Activated naive CD4-positive, alpha-beta T cell treated with anti-CD3 and anti-CD28 coated beads for 36 hours (primary cell): ENCODE results near the gene TMEM229B. TPM values are rescaled to one million over a fixed set of nuclear protein-coding genes. Genes with fewer than 3 reads are reported as not detected.

ENCODE experiments used
- CTCF ChIA-PET: fragments of 350-600 bp; sonication (Branson Sonifier 250); formaldehyde crosslinking; loops from one replicate; lab custom pipeline; 2021; ENCODE audit warnings: antibody characterized with exemption; lab: Charles Lee
- DNase-seq: peaks from one replicate; pipeline ENCODE4 v3.0.0-alpha.2; 2020
- H3K27ac Mint-ChIP-seq: one replicate; pipeline ENCODE4 v1.8.0; 2021; ENCODE audit warnings: mild to moderate bottlenecking, mixed read lengths
- H3K27me3 Mint-ChIP-seq: one replicate; pipeline ENCODE4 v1.8.0; 2021; ENCODE audit warnings: low read depth, mixed read lengths
- H3K36me3 Mint-ChIP-seq: one replicate; pipeline ENCODE4 v1.8.0; 2021; ENCODE audit warnings: low read depth, mixed read lengths
- H3K4me1 Mint-ChIP-seq: one replicate; pipeline ENCODE4 v1.8.0; 2021; ENCODE audit warnings: low read depth, mixed read lengths
- H3K4me3 Mint-ChIP-seq: one replicate; pipeline ENCODE4 v1.8.0; 2021; ENCODE audit warnings: mild to moderate bottlenecking, moderate library complexity, mixed read lengths
- H3K9me3 Mint-ChIP-seq: one replicate; pipeline ENCODE4 v1.8.0; 2021; ENCODE audit warnings: mixed read lengths
- intact Hi-C: fragments of 100-400 bp; cut with micrococcal nuclease; formaldehyde crosslinking; loops from one replicate; pipeline ENCODE4 v1.15.1; 2023
- microRNA-seq: library from miRNA; unstranded; fragments of <30 nt; microRNA quantifications from one replicate; pipeline ENCODE4 v1.2.0, GENCODE V29; 2022; ENCODE audit warnings: borderline microRNAs expressed, borderline replicate concordance
- total RNA-seq, 2 experiments: library from RNA; stranded (reverse); gene quantifications; one replicate each; pipeline ENCODE4 v1.2.3, GENCODE V29; 2021

Gene TMEM229B
- total RNA-seq, 2 experiments from 2014 or later: 0.49 to 0.64 TPM

- H3K27ac Mint-ChIP-seq: no peak overlapping the region
- H3K27me3 Mint-ChIP-seq: peaks cover 11% of the 10 kb centered on the region
- intact Hi-C loops: loop anchor here (1.0 kb wide), 4 partner anchors 99 to 277 kb away; no protein-coding TSS in a partner anchor
- CTCF ChIA-PET: interaction anchor here (0.6 to 11.9 kb wide), 47 partner anchors 8 to 344 kb away, joined by 3 to 191 read pairs (median 5); partner anchors contain the start of genes PIGH and PLEKHH1
- H3K9me3 Mint-ChIP-seq: no peaks in the 10 kb centered on the region
- no peaks in the 10 kb centered on the region for H3K36me3 Mint-ChIP-seq
- H3K4me1 Mint-ChIP-seq: no peaks in the 10 kb centered on the region
- peak; percentile 84 for DNase-seq
- H3K4me3 Mint-ChIP-seq: no peak overlapping the region
These were observed 61.4 kb downstream of the TMEM229B start for GRCh38 chr14:67426983-67427606.

DNA sequence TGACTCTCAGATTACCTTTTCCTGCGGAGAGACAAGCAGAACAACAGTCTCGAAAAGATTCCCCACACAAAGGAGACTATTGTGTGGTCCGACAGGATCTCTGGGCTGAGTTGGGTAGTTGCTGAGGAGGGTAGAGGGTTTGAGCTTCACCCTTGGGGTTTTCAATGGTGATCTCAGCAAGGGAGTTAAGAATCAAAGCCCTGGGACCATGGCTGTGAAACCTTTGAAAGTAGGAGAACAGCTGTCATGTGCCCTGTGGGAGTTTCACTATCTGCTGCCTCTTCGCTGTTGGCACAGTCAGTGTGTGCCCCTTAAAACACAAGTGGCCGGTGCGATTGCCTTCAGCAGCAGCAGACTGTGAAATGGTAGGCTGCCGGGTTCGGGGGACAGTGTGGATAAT is 62.4 kb downstream of the TMEM229B start:
- no peak overlapping the region for H3K4me3 Mint-ChIP-seq
- no peak for DNase-seq
- H3K27ac Mint-ChIP-seq: no peak overlapping the region
- peaks cover 11% of the 10 kb centered on the region for H3K27me3 Mint-ChIP-seq
- H3K9me3 Mint-ChIP-seq: no peaks in the 10 kb centered on the region
- no peaks in the 10 kb centered on the region for H3K36me3 Mint-ChIP-seq
- intact Hi-C loops: no loop called here
- CTCF ChIA-PET: interaction anchor here (0.7 to 11.9 kb wide), 22 partner anchors 8 to 278 kb away, joined by 3 to 191 read pairs (median 6); no protein-coding TSS in a partner anchor
- no peaks in the 10 kb centered on the region for H3K4me1 Mint-ChIP-seq

- H3K9me3 Mint-ChIP-seq: no peaks in the 10 kb centered on the region
- H3K4me3 Mint-ChIP-seq: no peak overlapping the region
- H3K4me1 Mint-ChIP-seq: no peaks in the 10 kb centered on the region
- intact Hi-C loops: no loop called here
- no peak for DNase-seq
- CTCF ChIA-PET: interaction anchor here (0.7 to 11.9 kb wide), 12 partner anchors 12 to 243 kb away, joined by 3 to 191 read pairs (median 4); no protein-coding TSS in a partner anchor
- no peak overlapping the region for H3K27ac Mint-ChIP-seq
- H3K36me3 Mint-ChIP-seq: no peaks in the 10 kb centered on the region
- peaks cover 11% of the 10 kb centered on the region for H3K27me3 Mint-ChIP-seq
These were observed 62.9 kb downstream of the TMEM229B start for GRCh38 chr14:67425608-67426007.

DNA sequence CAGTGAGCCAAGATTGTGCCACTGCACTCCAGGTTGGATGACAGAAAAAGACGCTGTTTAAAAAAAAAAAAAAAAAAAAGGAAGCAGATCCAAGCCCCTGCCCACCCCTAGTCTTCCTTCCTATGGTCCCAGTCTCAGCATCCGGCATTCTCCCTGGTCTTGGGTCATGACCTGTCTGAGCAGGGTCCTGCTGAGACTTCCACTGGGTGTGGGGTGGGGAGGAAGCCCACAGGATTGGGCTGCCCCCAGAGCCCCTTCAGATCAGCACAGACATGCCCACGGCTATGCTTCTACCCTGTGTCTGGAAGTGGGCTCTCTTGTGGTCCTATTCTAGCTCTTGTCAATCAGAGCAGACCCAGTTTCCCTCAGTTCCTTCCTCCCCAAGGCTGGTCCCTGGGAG is 64.0 kb downstream of the TMEM229B start:
- Mint-ChIP-seq H3K36me3 (no peaks in the 10 kb centered on the region), H3K27ac (no peak overlapping the region), H3K9me3 (no peaks in the 10 kb centered on the region), H3K4me3 (no peak overlapping the region), H3K4me1 (no peaks in the 10 kb centered on the region), H3K27me3 (peaks cover 11% of the 10 kb centered on the region)
- DNase-seq: no peak
- intact Hi-C loops: no loop called here
- CTCF ChIA-PET: interaction anchor here (0.7 to 11.9 kb wide), 8 partner anchors 9 to 279 kb away, joined by 3 to 191 read pairs (median 4); no protein-coding TSS in a partner anchor

DNA sequence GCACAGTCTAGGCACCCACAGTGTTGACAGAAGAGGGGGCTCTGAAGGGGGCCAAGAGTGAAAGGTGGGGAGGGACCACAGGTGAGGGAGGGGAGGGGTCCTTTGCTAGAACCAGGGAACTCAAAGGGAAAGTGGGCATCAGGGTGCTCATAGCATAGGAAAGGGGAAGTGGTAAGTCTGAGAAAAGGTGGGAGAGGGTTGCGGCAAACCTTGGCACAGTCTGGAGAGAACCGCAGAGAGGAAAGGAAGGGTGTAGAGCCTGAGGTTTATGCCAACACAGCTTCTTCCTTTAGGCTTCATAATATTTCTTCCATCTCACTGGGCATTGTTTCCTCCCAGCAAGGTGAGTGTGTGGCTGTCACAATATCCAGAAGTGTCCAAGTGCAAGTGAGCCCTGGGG is 65.1 kb downstream of the TMEM229B start:
- Mint-ChIP-seq H3K27me3 (peaks cover 11% of the 10 kb centered on the region), H3K27ac (no peak overlapping the region), H3K4me1 (no peaks in the 10 kb centered on the region), H3K4me3 (no peak overlapping the region), H3K36me3 (no peaks in the 10 kb centered on the region), H3K9me3 (no peaks in the 10 kb centered on the region)
- intact Hi-C loops: no loop called here
- no peak for DNase-seq
- CTCF ChIA-PET: interaction anchor here (11.9 kb wide), 1 partner anchor 148 kb away, joined by 191 read pairs; no protein-coding TSS in a partner anchor

- no peak overlapping the region for H3K4me3 Mint-ChIP-seq
- intact Hi-C loops: no loop called here
- CTCF ChIA-PET: interaction anchor here (0.9 to 2.6 kb wide), 5 partner anchors 10 to 150 kb away, joined by 3 to 15 read pairs (median 3); no protein-coding TSS in a partner anchor
- H3K9me3 Mint-ChIP-seq: no peaks in the 10 kb centered on the region
- DNase-seq: no peak
- no peaks in the 10 kb centered on the region for H3K4me1 Mint-ChIP-seq
- H3K27ac Mint-ChIP-seq: no peak overlapping the region
- H3K27me3 Mint-ChIP-seq: peaks cover 9% of the 10 kb centered on the region
- H3K36me3 Mint-ChIP-seq: no peaks in the 10 kb centered on the region
These were observed 66.9 kb downstream of the TMEM229B start for GRCh38 chr14:67421356-67422224.

Small RNA genes lying within 50 kb of the gene (microRNA-seq; reads per million reads assigned to microRNA genes)
- not detected for gene MIR5694

Other genes with a start within 250 kb of the TMEM229B start
- gene PALS1, start 247.3 kb downstream of the TMEM229B start, total RNA-seq: 1 to 10 TPM; 6.6 to 7.6 TPM
- 10 to 100 TPM; 16.5 to 19.9 TPM for gene ATP6V1D, start 128.9 kb downstream of the TMEM229B start, total RNA-seq
- gene EIF2S1, start 128.4 kb downstream of the TMEM229B start, total RNA-seq: 100 to 1,000 TPM; 186 to 196 TPM
- 1 to 10 TPM; 2.2 to 3.2 TPM for gene PLEK2, start 76.6 kb downstream of the TMEM229B start, total RNA-seq
- 1 to 10 TPM; 2.2 to 2.5 TPM for gene PLEKHH1, start 44.6 kb upstream of the TMEM229B start, total RNA-seq
- 10 to 100 TPM; 11.9 to 12.4 TPM for gene PIGH, start 111.5 kb upstream of the TMEM229B start, total RNA-seq
- 10 to 100 TPM; 20.3 to 20.8 TPM for gene ARG2, start 131.2 kb upstream of the TMEM229B start, total RNA-seq
- gene VTI1B, start 185.9 kb upstream of the TMEM229B start, total RNA-seq: 10 to 100 TPM; 74.2 to 78.3 TPM
- 10 to 100 TPM; 58.5 to 64.3 TPM for gene RDH11, start 207.0 kb upstream of the TMEM229B start, total RNA-seq
- gene RDH12, start 213.2 kb upstream of the TMEM229B start, total RNA-seq: not detected